Dedifferentiated amniotic fluid mesenchymal stem cell (primary cell): Measurements from ENCODE around the gene ADSL.
"Not testable (repeated sequence)": the region's sequence is repeated elsewhere in the genome, so short reads cannot be mapped to it uniquely, and the experiment has no call there.

Source experiments
- DNase-seq: peaks from one replicate; pipeline ENCODE4 v3.0.0-alpha.2; 2016; ENCODE audit errors: extremely low spot score

The ADSL gene

DNA sequence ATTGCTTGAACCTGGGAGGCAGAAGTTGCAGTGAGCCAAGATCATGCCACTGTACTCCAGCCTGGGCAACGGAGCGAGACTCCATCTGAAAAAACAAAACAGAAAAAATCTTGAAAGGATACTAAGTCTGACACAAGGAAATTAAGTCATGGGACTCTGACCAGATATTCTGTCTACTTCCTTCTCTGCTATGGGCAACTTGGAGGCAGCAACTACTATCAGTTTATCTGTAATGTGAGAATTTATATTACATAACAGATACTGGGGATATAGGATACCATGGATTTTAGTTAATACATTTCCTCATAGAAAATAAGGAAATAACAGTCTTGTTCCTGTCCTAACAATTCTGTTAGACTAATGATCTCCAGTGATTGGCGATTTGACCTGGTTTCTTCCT, 22.5 kb downstream of the ADSL start:
- DNase-seq, result no peak

DNA sequence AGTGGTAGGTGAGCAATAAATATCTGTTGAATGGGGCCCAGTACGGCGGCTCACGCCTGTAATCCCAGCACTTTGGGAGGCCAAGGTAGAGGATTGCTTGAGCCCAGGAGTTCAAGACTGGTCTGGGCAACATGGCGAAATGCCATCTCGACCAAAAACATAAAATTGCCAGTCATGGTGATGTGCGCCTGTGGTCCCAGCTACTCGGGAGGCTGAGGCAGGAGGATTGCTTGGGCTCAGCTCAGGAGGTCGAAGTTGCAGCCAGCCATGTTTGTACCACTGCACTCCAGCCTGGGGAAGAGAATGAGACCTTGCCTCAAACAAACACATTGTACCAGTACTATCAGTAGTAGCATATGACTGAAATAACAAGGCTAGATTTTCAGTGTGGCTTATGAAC, 28.3 kb downstream of the ADSL start:
- DNase-seq, result no peak

DNA sequence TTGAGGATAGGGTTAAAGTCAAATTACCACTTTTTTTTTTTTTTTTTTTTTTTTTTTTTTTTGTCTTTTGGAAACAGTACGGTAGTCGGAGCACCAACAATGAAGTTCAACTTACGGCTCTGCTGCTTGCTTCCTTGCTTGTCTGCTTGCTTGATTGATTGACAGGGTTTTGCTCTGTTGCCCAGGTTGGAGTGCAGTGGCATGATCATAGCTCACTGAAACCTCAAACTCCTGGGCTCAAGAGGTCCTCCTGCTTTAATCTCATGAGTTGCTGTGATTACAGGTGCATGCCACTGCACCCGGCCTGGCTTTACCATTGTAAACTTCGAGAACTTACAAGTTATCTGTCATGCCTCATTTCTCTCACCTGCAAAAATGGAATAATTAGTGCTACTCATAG, 29.8 kb downstream of the ADSL start:
- DNase-seq, result no peak

DNA sequence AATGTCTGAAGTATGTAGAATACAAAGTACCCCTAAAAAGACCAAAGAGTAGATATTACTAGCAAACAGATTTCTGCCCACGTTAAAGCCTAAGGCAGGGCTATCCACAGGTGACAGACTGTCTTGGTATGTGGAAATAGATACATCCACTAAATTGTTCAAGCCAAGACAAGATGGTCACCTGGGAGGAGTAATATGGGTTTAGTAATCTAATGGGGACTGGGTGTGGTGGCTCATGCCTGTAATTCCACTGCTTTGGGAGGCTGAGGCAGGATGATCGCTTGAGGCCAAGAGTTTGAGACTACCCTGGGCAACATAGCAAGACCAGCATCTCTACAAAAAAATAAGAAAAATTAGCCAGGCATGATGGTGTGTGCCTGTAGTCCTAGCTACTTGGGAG, 31.6 kb downstream of the ADSL start:
- no peak for DNase-seq

DNA sequence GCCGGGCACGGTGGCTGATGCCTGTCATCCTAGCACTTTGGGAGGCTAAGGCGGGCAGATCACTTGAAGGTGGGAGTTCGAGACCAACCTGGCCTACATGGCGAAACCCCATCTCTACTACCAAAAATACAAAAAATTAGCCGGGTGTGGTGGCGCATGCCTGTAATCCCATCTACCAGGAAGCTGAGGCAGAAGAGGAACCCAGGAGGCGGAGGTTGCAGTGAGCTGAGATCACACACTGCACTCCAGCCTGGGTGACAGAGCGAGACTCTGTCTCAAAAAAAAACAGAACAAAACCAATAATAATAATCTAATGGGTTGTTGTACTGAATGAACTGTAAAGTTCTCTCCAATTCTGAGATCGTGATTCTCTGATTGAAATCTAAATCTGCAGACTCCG, 32.1 kb downstream of the ADSL start:
- not testable (repeated sequence) for DNase-seq

DNA sequence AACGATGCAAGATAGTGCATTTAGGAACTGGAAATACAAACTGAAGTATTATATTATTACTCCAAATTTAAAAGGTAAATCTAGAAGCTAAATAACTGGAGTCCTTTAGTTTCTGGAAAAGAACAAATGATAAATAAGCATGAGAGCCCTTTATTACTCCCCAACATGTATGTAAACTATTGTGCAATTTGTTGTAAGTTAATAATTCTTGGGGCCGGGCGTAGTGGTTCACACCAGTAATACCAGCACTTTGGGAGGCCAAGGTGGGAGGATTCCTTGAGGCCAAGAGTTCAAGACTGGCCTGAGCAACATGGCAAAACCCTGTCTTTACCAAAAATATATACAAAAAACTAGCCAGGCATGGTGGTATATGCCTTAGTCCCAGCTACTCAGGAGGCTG, 35.2 kb downstream of the ADSL start:
- DNase-seq, result no peak

DNA sequence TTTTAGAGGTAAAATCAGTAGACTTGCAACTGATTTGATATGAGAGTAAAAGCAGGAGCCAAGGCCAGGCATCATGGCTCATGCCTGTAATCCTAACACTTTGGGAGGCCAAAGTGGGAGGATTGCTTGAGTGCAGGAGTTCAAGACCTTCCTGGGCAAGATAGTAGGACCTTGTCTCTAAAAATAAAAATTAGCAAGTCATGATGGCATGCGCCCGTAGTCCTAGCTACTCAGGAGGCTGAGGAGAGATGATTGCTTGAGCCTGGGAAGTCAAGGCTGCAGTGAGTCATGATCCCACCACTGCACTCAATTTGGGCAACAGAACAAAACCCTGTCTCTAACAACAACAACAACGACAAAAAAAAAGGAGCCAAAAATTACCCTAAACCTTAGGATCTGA, 37.6 kb downstream of the ADSL start:
- DNase-seq, result no peak

DNA sequence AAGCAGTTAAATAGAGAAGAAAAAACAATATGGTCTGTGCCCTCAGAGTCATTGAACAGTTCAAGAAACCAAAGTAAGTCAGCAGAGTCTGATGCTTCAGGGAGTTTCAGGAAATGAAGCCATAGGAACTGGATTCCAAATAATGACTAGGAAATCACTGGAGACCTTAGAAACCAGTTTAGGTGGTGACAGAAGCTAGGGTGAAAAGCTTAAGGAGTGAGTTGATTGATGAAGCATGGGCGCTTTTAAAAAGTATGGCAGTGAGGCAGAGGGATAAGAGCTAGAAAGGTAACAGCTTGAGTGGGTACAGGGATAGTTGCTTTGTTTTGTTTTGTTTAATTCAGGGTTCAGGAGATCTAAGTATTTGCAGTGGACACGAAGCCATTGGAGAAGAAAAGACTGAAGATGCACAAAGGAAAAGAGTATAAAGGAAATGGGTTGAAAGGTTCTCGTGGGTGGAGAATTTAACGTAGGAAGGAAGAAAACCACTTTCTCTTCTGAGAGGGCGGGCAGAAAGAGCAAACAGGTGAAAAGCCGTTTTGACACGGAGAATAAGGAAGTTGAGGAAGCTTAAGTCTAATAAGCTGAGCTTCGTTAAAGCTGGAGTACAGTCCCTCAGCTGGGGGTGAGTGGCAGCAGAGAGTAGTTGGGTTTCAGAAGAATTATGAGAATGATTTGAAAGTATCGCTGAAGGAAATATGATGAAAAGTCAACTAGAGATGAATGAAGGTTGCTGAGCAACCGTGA, 38.9 kb downstream of the ADSL start:
- no peak for DNase-seq

DNA sequence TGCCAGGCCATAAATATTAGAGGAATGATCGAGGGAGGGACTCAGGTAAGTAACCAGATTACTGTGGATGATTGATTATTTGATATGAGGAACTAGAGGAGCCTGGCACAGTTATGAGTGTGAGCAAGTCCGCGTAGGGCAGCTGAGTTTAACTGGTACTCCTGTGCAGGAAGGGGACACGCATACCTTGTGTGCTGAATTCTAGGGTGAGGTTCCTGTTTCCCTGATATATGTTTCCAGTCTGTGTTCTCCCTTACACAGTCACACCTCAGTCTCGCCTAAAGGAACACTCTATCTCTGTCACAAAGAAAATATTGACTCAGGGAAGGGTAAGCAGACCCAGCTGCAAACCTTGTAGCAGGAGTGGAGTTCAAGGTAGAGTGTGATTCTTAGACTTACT, 41.4 kb downstream of the ADSL start:
- DNase-seq, result no peak

DNA sequence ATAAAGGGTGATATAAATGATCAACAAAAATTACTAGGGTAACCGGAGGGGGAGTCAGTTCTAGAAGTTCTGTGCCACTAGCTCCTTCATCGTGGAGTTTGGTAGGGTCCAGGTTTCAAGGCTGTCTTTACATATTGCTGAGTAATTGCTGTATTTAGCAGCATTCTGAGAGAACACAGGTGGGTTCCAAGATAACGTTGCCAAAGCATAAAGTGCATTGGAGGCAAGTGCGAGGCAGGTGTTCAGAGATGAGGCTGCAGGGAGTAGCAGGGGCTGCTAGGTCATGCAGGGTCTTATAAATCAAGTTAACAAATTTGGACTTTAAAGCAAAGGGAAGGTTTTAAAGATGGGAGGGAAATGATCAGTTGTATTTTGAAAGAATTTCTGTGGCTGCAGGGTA, 41.9 kb downstream of the ADSL start:
- DNase-seq, result no peak

DNA sequence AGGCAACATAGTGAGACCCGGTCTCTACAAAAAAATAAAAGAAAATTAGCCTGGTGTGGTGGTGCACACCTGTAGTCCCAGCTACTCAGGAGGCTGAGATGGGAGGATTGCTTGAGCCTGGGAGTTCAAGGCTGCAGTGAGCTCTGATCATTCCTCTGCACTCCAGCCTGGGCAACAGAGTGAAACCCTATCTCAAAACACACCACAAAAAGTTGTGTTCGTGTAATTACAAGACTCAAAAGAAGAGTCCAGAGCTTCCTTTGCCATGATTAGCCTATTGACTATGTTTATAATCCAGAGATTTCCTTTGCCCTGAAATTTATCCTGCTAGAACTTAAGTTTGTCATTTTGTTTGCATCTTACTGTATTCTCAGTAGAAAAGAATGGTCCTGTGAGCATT, 45.1 kb downstream of the ADSL start:
- DNase-seq, result no peak

DNA sequence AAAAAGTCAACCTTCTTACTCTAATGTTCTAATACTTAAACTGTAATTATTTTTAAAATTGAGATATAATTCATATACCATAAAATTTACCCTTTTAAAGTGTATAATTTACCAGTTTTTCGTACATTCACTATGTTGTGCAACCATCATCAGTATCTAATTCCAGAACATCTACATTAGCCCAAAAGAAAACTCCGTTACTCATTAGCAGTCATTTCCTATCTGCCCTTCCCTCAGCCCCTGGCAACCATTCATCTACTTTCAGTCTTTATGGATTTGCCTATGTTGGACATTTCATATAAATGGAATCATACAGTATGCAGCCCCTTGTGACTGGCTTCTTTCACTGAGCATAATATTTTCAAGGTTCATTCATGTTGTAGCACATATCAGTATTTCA, 46.3 kb downstream of the ADSL start:
- no peak for DNase-seq

DNA sequence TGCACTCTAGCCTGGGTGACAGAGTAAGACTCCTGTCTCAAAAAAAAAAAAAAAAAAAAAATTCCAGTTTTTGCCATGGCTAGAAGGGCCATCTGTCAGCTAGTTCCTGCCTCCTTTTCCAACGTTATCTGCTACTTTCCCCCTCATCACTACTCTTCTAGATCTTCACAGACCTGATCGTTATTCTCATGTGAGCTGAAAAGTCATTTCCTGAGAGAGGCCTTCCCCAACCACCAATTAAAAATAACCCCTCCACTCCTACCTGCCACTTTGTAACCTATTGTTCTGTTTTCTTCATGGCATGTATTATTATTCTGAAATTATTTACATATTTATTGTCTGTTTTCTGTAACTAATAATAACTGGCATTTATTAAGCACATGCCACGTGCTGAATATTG, 48.3 kb downstream of the ADSL start:
- no peak for DNase-seq

DNA sequence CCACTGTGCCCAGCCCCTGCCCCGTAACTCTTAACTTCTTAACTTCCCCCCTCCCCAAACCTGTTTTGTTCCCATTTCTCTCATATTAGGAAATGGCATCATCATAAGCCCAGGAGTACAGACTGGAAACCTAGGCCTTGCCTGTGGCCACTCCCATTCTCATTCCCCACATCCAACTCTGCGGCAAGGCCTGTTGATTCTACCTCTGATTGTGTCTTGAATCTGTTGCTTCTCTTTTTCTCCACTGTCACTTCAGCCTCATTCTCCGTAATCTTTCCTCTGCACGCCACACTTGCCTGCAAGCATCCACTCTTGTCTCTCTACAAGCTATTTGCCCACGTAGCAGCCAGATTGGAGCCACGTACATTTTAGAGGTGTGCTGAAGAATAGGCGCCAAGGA, 49.3 kb downstream of the ADSL start:
- no peak for DNase-seq

DNA sequence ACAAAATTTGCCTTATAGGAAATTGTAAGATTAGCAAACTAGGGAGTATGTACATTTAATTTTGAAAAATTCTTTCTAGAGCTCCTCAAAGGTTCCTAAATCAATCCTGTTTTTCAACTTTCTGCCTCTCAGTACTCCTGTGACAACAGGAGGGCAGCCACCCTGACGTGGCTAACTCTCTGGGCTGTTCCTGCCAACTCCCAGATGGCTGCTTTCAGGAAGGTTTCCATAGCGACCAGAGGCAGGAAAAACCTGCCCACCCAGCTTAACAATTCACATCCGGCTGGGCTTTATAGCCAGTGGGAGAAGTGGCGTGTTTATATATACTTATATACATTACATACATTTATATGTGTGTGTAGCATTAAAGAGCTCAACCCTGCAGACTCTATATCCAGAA, 50.6 kb downstream of the ADSL start:
- peak; percentile 26 for DNase-seq

DNA sequence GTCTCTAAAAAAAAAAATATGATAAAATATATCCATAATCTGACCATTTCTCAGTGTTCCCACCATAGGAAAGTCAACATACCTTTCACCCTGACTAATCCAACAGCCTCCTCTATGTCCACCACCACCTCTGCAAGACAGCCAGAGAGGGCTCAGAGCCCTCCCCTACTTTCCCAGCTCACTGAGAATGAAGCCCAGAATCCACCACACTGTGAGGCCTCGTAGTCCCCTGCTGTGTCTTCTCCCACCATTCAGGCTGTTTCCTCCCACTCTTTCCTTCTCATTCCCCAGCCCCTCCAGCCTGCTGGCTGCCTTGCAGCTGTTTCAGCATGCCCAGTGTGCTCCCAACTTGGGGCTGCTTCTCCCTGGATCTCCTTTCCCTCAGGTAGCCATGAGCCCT, 51.1 kb downstream of the ADSL start:
- no peak for DNase-seq

DNA sequence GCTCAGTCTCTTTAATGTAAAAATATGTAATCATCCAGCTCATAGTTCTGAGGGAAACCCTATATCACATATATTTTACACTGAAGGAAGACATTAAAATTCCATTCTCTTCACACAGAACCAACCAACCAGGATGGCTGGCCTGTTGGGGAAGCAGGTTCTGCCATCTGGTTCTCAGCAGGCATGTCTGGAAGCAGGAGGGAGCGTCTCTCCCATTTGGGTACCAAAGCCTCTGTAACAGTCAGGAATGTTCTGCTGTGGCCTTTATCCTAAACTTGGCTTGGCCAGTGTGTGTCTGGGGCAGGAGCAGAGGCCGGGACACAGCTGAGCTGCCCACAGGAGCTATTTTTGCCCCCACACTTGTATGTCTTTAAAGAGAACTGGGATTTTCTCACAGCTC, 53.3 kb downstream of the ADSL start:
- no peak for DNase-seq

DNA sequence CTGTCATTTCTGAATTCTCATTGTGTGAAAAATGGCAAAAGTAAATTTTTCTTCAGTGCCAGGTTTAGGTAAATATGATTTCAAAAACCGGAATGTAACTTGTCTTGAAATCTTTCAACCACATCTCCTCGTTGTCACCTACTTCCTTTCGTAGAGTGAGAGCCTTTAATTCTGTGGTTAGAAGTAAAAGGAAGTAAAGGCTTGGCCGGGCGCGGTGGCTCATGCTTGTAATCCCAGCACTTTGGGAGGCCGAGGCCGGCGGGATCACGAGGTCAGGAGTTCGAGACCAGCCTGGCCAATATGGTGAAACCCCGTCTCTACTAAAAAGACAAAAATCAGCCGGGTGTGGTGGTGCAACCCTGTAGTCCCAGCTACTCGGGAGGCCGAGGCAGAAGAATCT, 53.9 kb downstream of the ADSL start:
- no peak for DNase-seq

DNA sequence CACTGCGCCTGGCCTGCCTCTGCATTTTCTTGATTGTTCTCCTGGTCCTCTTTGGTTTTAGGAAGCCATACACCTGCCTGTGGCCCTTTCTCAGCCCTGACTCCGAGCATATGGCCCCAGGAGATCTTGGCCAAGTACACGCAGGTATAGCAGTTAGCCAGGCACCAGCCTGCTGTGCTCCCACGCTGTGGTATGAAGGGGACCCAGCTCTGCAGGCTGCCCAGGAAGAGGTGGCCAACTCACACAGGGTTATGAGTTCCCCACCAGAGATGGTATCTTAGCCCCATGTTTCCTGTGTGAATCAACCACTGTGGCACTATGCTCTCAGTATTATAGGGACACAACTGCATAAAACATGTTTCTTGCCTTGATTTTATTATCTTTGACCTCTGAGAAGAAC, 55.2 kb downstream of the ADSL start:
- DNase-seq, result no peak

DNA sequence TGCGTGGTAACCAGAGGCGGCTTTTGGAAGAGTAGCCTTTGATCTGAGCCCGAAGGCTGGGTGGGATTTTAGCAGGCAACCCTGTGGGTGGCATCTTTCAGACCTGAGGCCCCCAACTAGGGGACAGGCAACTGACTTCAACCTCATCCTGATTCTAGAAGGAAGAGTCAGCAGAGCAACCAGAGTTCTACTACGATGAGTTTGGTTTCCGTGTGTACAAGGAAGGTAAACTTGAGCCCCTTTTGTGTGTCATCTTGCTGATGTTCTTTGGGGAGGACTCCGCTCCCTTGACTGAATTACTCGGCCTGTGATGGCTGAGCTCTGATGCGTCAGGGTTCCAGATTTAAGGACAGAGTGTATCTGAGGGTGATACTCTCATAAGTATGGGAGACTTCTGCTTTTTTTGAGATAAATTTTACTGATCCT, 55.7 kb downstream of the ADSL start:
- no peak for DNase-seq

DNA sequence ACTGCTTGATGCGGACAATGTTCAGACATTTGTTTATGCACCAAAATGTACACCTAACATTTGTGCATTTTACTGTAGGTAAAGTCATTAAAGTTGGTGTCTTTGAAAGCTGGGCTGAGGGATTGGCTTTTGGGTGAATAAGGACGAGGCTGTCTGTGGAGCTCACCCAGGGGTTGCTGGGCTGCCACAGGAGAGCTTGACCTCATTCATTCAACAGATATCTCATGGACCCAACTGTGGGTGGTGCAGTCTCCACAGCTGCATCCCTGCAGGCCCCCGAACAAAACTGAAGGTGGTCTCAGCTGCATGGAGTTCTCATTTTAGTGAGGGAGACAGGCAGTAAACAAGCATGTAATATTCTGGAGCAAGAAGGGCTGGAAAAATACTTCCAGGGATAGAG, 56.8 kb downstream of the ADSL start:
- no peak for DNase-seq

DNA sequence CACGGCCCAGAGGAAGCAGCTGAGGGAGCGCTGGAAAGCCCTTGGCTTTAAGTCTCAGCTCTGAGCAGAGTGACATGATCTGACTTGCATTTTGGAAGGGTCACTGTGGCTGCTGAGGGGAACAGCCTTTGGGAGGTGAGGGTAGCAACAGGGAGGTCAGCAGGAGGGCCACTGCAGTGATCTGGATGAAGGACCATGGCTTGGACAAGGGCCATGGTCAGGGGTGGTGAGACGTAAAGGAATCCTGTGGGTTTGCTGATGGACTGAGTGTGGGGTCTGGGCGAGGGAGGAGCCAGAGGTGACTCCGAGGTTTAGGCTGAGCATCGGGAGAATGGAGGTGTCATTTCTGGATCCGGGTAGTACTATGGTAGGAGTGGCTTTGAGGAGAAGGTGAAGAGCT, 57.4 kb downstream of the ADSL start:
- DNase-seq, result no peak

DNA sequence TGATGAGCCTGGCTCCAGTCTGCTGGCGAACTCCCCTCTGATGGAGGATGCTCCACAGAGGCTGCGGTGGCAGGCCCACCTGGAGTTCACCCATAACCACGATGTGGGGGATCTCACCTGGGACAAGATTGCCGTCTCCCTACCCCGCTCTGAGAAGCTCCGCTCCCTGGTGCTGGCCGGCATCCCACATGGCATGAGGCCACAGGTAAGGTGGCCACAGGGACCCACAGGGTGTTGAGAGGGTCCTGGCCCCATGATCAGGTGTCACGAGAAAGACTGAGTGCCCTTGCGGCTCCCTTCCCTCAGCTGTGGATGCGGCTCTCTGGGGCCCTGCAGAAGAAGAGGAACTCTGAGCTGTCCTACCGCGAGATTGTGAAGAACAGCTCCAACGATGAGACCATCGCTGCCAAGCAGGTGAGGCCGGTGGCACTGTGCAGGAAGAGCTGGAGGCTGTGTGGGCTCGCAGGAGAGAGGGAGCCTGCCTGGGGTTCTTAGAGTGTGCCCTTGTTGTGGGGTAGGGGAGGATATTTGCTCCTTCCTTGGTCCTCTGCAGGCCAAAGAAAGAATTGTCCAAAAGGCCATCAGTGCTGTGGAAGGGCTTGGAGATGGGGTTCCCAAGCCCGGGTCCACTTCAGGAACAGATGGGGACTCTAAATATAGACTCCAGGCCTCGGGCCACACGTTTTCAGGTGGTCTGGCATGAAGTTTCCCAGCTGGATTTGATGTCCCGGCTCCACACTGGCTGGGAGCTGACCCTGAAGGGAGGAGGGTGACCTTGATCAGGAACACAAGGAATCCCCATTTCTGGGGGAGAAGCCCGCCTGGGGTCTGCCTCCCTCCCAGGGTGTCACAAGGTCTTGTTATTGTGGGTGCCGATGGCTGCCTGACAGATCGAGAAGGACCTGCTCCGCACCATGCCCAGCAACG, 58.2 kb downstream of the ADSL start:
- DNase-seq, result no peak
